Activated CD4-positive, alpha-beta memory T cell treated with anti-CD3 and anti-CD28 coated beads for 36 hours (primary cell): ENCODE measurements around the gene ZBTB8A. TPM values are rescaled to one million over a fixed set of nuclear protein-coding genes. Genes with fewer than 3 reads are reported as not detected.

Experiments
- CTCF ChIA-PET: fragments of 350-600 bp; sonication (Branson Sonifier 250); formaldehyde crosslinking; loops from one replicate; lab custom pipeline; 2021; ENCODE audit warnings: antibody characterized with exemption, inconsistent platforms; lab: Charles Lee
- POLR2A ChIA-PET: fragments of 350-600 bp; sonication (Branson Sonifier 250); formaldehyde crosslinking; loops from one replicate; lab custom pipeline; 2021; ENCODE audit warnings: antibody characterized with exemption; lab: Charles Lee
- DNase-seq: peaks from one replicate; pipeline ENCODE4 v3.0.0-alpha.2; 2020
- H3K27ac Mint-ChIP-seq: one replicate; pipeline ENCODE4 v1.8.0; 2021; ENCODE audit warnings: mixed read lengths
- H3K27me3 Mint-ChIP-seq: one replicate; pipeline ENCODE4 v1.8.0; 2021; ENCODE audit warnings: mixed read lengths
- H3K36me3 Mint-ChIP-seq: one replicate; pipeline ENCODE4 v1.8.0; 2021; ENCODE audit warnings: mixed read lengths
- H3K4me1 Mint-ChIP-seq: one replicate; pipeline ENCODE4 v1.8.0; 2021; ENCODE audit warnings: low read depth, mixed read lengths
- H3K4me3 Mint-ChIP-seq: one replicate; pipeline ENCODE4 v1.8.0; 2021; ENCODE audit warnings: mild to moderate bottlenecking, mixed read lengths
- H3K9me3 Mint-ChIP-seq: one replicate; pipeline ENCODE4 v1.8.0; 2021; ENCODE audit warnings: mixed read lengths
- intact Hi-C: fragments of 100-400 bp; cut with micrococcal nuclease; formaldehyde crosslinking; loops from one replicate; pipeline ENCODE4 v1.15.1; 2023
- total RNA-seq, 2 experiments: library from RNA; stranded (reverse); gene quantifications; one replicate each; pipeline ENCODE4 v1.2.3, GENCODE V29; 2021

Gene ZBTB8A
- total RNA-seq, 2 experiments from 2014 or later, result 0.27 to 0.33 TPM

GRCh38 chr1:32605711-32606424, 66.6 kb downstream of the ZBTB8A start:
- DNase-seq, result no peak
- Mint-ChIP-seq H3K27me3 (no peaks in the 10 kb centered on the region), H3K4me3 (no peak overlapping the region), H3K27ac (no peak overlapping the region), H3K9me3 (no peaks in the 10 kb centered on the region), H3K4me1 (no peaks in the 10 kb centered on the region), H3K36me3 (no peaks in the 10 kb centered on the region)
- intact Hi-C loops, result no loop called here
- CTCF ChIA-PET, result no interaction called here
- POLR2A ChIA-PET, result no interaction called here

- Mint-ChIP-seq H3K27me3 (no peaks in the 10 kb centered on the region), H3K27ac (no peak overlapping the region), H3K4me1 (no peaks in the 10 kb centered on the region), H3K9me3 (no peaks in the 10 kb centered on the region), H3K4me3 (no peak overlapping the region), H3K36me3 (no peaks in the 10 kb centered on the region)
- ChIA-PET POLR2A (no interaction called here), CTCF (no interaction called here)
- intact Hi-C loops, result no loop called here
- no peak for DNase-seq
Measured at GRCh38 chr1:32606565-32607371, 67.5 kb downstream of the ZBTB8A start.

GRCh38 chr1:32609180-32609579, 70.0 kb downstream of the ZBTB8A start:
- CTCF ChIA-PET, result interaction anchor here (0.6 to 1.7 kb wide), 3 partner anchors 18 to 114 kb away, joined by 3 to 4 read pairs (median 3); no protein-coding TSS in a partner anchor
- Mint-ChIP-seq H3K4me1 (peaks cover 7% of the 10 kb centered on the region), H3K4me3 (no peak overlapping the region), H3K27ac (no peak overlapping the region), H3K36me3 (no peaks in the 10 kb centered on the region), H3K27me3 (no peaks in the 10 kb centered on the region), H3K9me3 (no peaks in the 10 kb centered on the region)
- POLR2A ChIA-PET, result no interaction called here
- intact Hi-C loops, result no loop called here
- DNase-seq, result no peak

- Mint-ChIP-seq H3K9me3 (no peaks in the 10 kb centered on the region), H3K36me3 (peaks cover under 1% of the 10 kb centered on the region), H3K4me3 (peak overlapping the region; percentile 65), H3K27me3 (no peaks in the 10 kb centered on the region), H3K4me1 (peaks cover 7% of the 10 kb centered on the region), H3K27ac (no peak overlapping the region)
- DNase-seq, result no peak
- POLR2A ChIA-PET, result interaction anchor here (0.6 kb wide), 1 partner anchor 125 kb away, joined by 3 read pairs; no protein-coding TSS in a partner anchor
- CTCF ChIA-PET, result interaction anchor here (1.2 kb wide), 1 partner anchor 11 kb away, joined by 3 read pairs; no protein-coding TSS in a partner anchor
- intact Hi-C loops, result no loop called here
Measured at GRCh38 chr1:32611859-32612188, 72.6 kb downstream of the ZBTB8A start.

- Mint-ChIP-seq H3K27me3 (no peaks in the 10 kb centered on the region), H3K36me3 (peaks cover 3% of the 10 kb centered on the region), H3K9me3 (no peaks in the 10 kb centered on the region), H3K4me1 (peaks cover 7% of the 10 kb centered on the region), H3K4me3 (peak overlapping the region; percentile 65), H3K27ac (no peak overlapping the region)
- ChIA-PET POLR2A (interaction anchor here (0.6 kb wide), 1 partner anchor 124 kb away, joined by 3 read pairs; no protein-coding TSS in a partner anchor), CTCF (interaction anchor here (0.5 to 1.2 kb wide), 3 partner anchors 10 to 92 kb away, joined by 3 read pairs; no protein-coding TSS in a partner anchor)
- DNase-seq, result peak; percentile 73
- intact Hi-C loops, result no loop called here
Measured at GRCh38 chr1:32612189-32612881, 73.1 kb downstream of the ZBTB8A start.

GRCh38 chr1:32613472-32613871, 74.2 kb downstream of the ZBTB8A start:
- intact Hi-C loops, result no loop called here
- H3K4me1 Mint-ChIP-seq, result peaks cover 7% of the 10 kb centered on the region
- no peak overlapping the region for H3K4me3 Mint-ChIP-seq
- DNase-seq, result no peak
- H3K27me3 Mint-ChIP-seq, result no peaks in the 10 kb centered on the region
- no peak overlapping the region for H3K27ac Mint-ChIP-seq
- ChIA-PET POLR2A (no interaction called here), CTCF (interaction anchor here (1.1 kb wide), 1 partner anchor 93 kb away, joined by 3 read pairs; no protein-coding TSS in a partner anchor)
- peaks cover 3% of the 10 kb centered on the region for H3K36me3 Mint-ChIP-seq
- H3K9me3 Mint-ChIP-seq, result no peaks in the 10 kb centered on the region

GRCh38 chr1:32618673-32619221, 79.5 kb downstream of the ZBTB8A start:
- ChIA-PET CTCF (no interaction called here), POLR2A (no interaction called here)
- no peaks in the 10 kb centered on the region for H3K27me3 Mint-ChIP-seq
- peaks cover 25% of the 10 kb centered on the region for H3K4me1 Mint-ChIP-seq
- H3K27ac Mint-ChIP-seq, result no peak overlapping the region
- intact Hi-C loops, result no loop called here
- no peaks in the 10 kb centered on the region for H3K9me3 Mint-ChIP-seq
- H3K36me3 Mint-ChIP-seq, result peaks cover 25% of the 10 kb centered on the region
- H3K4me3 Mint-ChIP-seq, result no peak overlapping the region
- DNase-seq, result no peak

- intact Hi-C loops, result loop anchor here (5.0 kb wide), 1 partner anchor 62 kb away; no protein-coding TSS in a partner anchor
- Mint-ChIP-seq H3K27ac (no peak overlapping the region), H3K36me3 (peaks cover 29% of the 10 kb centered on the region), H3K9me3 (no peaks in the 10 kb centered on the region), H3K4me3 (no peak overlapping the region), H3K27me3 (no peaks in the 10 kb centered on the region), H3K4me1 (peaks cover 33% of the 10 kb centered on the region)
- CTCF ChIA-PET, result interaction anchor here (0.8 to 1.2 kb wide), 2 partner anchors 78 to 100 kb away, joined by 3 to 5 read pairs; no protein-coding TSS in a partner anchor
- POLR2A ChIA-PET, result interaction anchor here (0.7 kb wide), 1 partner anchor 655 kb away, joined by 3 read pairs; no protein-coding TSS in a partner anchor
- peak; percentile 28 for DNase-seq
Measured at GRCh38 chr1:32619701-32620485, 80.7 kb downstream of the ZBTB8A start.

- Mint-ChIP-seq H3K4me3 (no peak overlapping the region), H3K4me1 (peaks cover 33% of the 10 kb centered on the region), H3K27ac (no peak overlapping the region), H3K36me3 (peaks cover 33% of the 10 kb centered on the region), H3K9me3 (no peaks in the 10 kb centered on the region), H3K27me3 (no peaks in the 10 kb centered on the region)
- ChIA-PET POLR2A (no interaction called here), CTCF (interaction anchor here (0.7 to 1.1 kb wide), 3 partner anchors 10 to 237 kb away, joined by 3 read pairs; no protein-coding TSS in a partner anchor)
- DNase-seq, result no peak
- intact Hi-C loops, result loop anchor here (5.0 kb wide), 1 partner anchor 60 kb away; no protein-coding TSS in a partner anchor
Measured at GRCh38 chr1:32622205-32622604, 83.0 kb downstream of the ZBTB8A start.

- H3K4me3 Mint-ChIP-seq, result no peak overlapping the region
- no peaks in the 10 kb centered on the region for H3K27me3 Mint-ChIP-seq
- peak; percentile 32 for DNase-seq
- intact Hi-C loops, result loop anchor here (1.0 to 5.0 kb wide), 3 partner anchors 27 to 178 kb away; partner anchors contain the start of gene ZBTB8OS
- CTCF ChIA-PET, result interaction anchor here (0.5 to 1.5 kb wide), 4 partner anchors 11 to 1700 kb away, joined by 3 to 4 read pairs (median 3); no protein-coding TSS in a partner anchor
- peaks cover 39% of the 10 kb centered on the region for H3K4me1 Mint-ChIP-seq
- H3K36me3 Mint-ChIP-seq, result peaks cover 39% of the 10 kb centered on the region
- peak overlapping the region; percentile 79 for H3K27ac Mint-ChIP-seq
- POLR2A ChIA-PET, result no interaction called here
- H3K9me3 Mint-ChIP-seq, result no peaks in the 10 kb centered on the region
Measured at GRCh38 chr1:32622806-32623681, 83.8 kb downstream of the ZBTB8A start.
